OCI-LY7 (cell line): ENCODE data around the gene MGAT1.

Source experiments
- EZH2phosphoT487 ChIP-seq: fragments of 200-600 bp; sonication (generic); IDR thresholded peaks from 2 replicates; pipeline ENCODE4 v1.6.1; 2018; ENCODE audit warnings: low read depth, borderline replicate concordance, mild to moderate bottlenecking, mixed run types, antibody characterized with exemption, low read length, moderate library complexity, mixed read lengths
- TF ChIP-seq, protein P1 (sequence below): fragments of 200-600 bp; sonication (generic); conservative IDR thresholded peaks from 2 replicates; pipeline ENCODE4 v1.5.1; 2014; ENCODE audit warnings: mild to moderate bottlenecking, antibody characterized with exemption, low read length, moderate library complexity, mixed read lengths

DNA sequence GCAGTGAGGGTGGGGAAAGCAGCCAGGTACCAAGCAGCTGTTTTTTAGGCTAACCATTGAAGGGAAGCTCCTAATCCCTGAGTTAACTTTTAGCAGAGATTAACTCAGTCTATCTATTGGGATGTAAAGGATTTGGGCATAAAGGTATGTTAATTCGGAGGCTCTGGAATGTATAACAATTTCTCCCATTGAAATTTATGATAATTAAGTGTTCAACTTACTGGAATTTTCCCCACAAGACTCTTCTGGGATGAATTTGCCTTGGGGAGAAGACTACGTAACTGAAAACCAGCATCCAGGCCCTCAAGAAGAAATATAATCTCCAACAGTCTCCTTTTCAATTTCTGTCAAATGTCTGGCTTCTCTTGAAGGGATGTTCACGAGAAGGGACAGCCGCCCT lies 34.9 kb upstream of the MGAT1 start:
- TF ChIP-seq, protein P1, sequence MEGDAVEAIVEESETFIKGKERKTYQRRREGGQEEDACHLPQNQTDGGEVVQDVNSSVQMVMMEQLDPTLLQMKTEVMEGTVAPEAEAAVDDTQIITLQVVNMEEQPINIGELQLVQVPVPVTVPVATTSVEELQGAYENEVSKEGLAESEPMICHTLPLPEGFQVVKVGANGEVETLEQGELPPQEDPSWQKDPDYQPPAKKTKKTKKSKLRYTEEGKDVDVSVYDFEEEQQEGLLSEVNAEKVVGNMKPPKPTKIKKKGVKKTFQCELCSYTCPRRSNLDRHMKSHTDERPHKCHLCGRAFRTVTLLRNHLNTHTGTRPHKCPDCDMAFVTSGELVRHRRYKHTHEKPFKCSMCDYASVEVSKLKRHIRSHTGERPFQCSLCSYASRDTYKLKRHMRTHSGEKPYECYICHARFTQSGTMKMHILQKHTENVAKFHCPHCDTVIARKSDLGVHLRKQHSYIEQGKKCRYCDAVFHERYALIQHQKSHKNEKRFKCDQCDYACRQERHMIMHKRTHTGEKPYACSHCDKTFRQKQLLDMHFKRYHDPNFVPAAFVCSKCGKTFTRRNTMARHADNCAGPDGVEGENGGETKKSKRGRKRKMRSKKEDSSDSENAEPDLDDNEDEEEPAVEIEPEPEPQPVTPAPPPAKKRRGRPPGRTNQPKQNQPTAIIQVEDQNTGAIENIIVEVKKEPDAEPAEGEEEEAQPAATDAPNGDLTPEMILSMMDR: no peak
- no peak for TF ChIP-seq EZH2phosphoT487
